Measurements from ENCODE around the gene KIF3B.
"Not testable (repeated sequence)": the region's sequence is repeated elsewhere in the genome, so short reads cannot be mapped to it uniquely, and the experiment has no call there.

The KIF3B gene

GRCh38 chr20:32355417-32355841 is 78.0 kb downstream of the KIF3B start:
- DNase-seq (ENCODE audit: low read depth in 1 of 2, low spot score in 1 of 2) = no peak

GRCh38 chr20:32355907-32356621 is 78.6 kb downstream of the KIF3B start:
- not testable (repeated sequence) for DNase-seq (ENCODE audit: low read depth in 1 of 2, low spot score in 1 of 2)

GRCh38 chr20:32356622-32357374 is 79.3 kb downstream of the KIF3B start:
- no peak for DNase-seq (ENCODE audit: low read depth in 1 of 2, low spot score in 1 of 2)

GRCh38 chr20:32357375-32357868 is 80.0 kb downstream of the KIF3B start:
- no peak for DNase-seq (ENCODE audit: low read depth in 1 of 2, low spot score in 1 of 2)

- DNase-seq (ENCODE audit: low read depth in 1 of 2, low spot score in 1 of 2) = peak; percentile 88 to 94
Measured at GRCh38 chr20:32357869-32358631, 80.6 kb downstream of the KIF3B start, which contains the start of gene ASXL1. TSS of gene ASXL1 (plus strand) at chr20:32358331. CDS start at chr20:32358776, 445 bp downstream.

GRCh38 chr20:32358632-32358882 is 81.1 kb downstream of the KIF3B start:
- peak in 1 of 2 donors; percentile 67 for DNase-seq (ENCODE audit: low read depth in 1 of 2, low spot score in 1 of 2)

DNA sequence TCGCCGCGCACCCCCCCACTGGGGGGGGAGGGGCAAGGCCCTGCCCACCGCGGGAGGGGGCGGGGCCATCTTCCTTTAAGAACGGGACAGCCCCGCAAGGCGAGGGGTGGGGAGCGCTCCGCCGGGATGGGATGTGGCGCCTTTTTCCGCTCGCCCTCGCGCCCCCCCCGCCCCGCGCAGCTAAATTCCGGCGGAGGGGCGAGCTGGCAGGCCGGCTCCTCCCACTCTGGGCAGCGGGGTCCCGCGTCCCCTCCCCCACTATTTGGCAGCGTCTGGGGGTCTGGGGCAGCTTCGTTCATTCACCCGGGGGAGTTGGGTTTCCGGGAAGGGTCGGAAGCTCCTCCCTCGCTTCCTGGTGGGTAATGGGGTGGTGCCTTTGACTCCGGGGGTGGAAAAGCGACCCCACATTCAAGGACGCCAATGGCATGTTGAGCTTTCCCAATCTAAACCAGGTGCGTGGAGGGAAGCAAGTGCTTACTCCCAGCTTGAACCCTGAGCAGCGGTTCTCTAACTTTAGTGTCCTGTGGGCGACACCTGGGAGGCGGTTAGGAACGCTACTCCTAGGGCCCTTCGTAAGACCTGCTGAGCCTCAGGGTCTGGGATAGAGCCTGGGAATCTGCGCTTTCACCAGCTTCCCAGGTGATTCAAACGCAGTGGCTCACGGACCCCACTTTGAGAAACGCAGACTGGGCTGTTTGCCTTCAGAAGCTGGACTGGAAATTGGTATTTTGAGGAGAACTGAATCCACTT is 81.6 kb downstream of the KIF3B start:
- DNase-seq (ENCODE audit: low read depth in 1 of 2, low spot score in 1 of 2) = peak in 1 of 2 donors; percentile 74

DNA sequence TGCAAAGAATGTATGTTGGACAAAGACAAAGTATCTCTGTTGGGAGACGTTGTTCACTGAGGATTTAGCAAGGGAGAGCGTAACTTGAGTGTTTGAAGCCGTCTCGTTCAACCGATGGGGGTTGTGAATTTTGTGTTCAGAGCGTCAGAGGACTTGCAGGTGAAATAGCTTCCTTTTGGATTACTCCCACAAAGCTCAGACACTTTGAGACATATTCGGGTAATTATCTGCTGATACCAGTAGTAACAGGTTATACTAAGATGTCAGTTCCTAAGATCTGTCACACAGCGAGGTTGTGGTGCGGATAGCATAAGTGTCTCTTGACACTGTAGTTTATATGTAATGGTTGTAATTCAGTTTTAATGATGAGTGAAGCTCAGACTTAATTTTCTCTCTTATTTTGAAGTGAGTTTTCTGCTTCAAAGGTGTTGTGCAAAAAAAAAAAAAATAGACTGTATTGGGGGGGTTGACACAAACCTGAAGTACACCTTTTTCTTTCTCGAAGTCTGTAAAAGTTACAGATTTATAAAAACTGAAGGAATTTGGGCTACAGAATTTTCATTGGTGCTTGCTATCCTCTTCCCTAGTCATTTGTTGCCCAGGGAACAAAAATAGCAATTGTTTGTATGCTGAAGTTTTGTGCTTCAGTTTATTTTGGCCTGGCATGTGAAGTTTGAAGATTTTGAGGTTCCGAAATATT is 82.3 kb downstream of the KIF3B start:
- no peak for DNase-seq (ENCODE audit: low read depth in 1 of 2, low spot score in 1 of 2)

GRCh38 chr20:32360333-32360634 is 82.8 kb downstream of the KIF3B start:
- no peak for DNase-seq (ENCODE audit: low read depth in 1 of 2, low spot score in 1 of 2)

GRCh38 chr20:32362901-32363364 is 85.5 kb downstream of the KIF3B start:
- DNase-seq (ENCODE audit: low read depth in 1 of 2, low spot score in 1 of 2) = no peak

DNA sequence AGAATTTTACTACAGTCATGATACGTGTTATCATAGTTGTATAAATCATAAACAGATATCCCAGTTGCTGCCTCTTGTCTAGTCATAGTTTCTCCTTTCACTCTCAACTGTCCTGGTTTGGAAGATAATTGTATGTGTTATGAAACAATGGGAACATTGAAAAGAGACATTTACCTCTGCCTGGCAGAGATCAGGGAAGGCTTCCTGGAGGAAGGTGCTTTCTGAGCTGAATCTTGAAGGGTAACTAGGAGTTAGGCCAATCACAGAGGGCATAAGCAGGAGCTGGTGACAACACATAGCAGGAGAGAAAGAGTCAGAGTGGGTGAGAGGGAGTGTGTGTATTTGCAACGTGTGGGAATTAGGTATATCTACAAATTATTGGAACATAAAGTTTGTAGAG is 86.0 kb downstream of the KIF3B start:
- no peak for DNase-seq (ENCODE audit: low read depth in 1 of 2, low spot score in 1 of 2)

DNA sequence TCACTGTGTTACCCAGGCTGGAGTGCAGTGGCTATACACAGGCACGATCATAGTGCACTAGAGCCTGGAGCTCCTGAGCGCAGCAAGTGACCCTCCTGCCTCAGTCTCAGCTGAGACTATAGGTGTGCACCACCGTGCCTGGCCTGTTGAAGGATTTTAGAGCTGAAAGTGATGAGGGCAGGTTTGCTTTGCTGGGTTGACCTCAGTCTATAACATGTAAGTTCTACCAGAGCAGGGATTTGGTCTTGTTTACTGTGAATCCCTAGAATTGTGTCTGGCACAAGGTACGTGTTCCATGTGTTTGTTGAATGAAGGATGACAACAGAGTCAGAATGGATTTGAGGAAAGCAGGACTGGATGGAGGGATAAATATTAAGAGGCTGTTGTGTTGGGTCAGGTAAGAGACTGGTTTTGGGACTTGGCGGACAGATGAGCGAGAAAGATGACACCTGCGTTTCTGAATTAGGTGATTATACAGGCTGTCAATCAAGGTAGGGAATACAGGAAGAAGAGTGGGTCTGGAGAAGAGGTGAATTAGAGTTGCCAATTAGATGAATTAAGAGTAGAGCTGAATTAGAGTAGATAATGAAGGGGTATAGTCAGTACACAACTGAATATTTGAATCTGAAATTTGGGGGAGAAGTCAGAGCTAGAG is 87.2 kb downstream of the KIF3B start:
- DNase-seq (ENCODE audit: low read depth in 1 of 2, low spot score in 1 of 2) = no peak

DNA sequence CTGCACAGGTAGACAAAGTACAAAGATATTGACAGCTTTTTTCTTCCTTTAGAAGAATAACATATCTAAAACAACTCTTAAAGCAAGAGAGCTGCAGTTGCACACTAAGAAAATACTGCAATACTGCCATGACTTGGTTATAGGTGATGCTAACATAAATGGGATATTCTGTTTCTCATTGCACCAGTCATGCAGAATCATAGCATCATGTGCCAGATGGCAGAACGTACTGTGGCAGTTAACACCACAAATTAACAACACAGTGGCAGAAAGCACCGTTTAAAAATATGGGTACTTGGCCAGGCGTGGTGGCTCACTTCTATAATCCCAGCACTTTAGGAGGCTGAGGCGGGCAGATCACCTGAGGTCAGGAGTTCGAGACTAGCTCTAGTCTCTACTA is 88.1 kb downstream of the KIF3B start:
- DNase-seq (ENCODE audit: low read depth in 1 of 2, low spot score in 1 of 2) = no peak

- no peak for DNase-seq (ENCODE audit: low read depth in 1 of 2, low spot score in 1 of 2)
Measured at GRCh38 chr20:32366380-32366779, 88.9 kb downstream of the KIF3B start.

GRCh38 chr20:32368323-32368722 is 90.9 kb downstream of the KIF3B start:
- DNase-seq (ENCODE audit: low read depth in 1 of 2, low spot score in 1 of 2) = no peak

DNA sequence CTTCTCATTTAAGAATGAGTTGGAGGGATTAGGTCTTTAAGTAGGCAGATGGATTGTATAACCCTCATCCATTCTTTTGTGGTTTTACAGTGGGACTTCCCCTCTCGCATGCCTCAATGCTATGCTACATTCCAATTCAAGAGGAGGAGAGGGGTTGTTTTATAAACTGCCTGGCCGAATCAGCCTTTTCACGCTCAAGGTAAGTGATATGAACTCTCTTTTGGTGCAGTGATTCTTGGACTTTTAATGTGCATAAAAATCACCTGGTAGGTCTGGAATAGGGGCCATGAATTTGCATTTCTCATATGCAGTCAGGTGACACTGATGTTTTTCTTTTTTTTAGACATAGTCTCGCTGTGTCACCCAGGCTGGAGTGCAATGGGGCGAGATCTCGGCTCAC is 91.5 kb downstream of the KIF3B start:
- no peak for DNase-seq (ENCODE audit: low read depth in 1 of 2, low spot score in 1 of 2)

- no peak for DNase-seq (ENCODE audit: low read depth in 1 of 2, low spot score in 1 of 2)
Measured at GRCh38 chr20:32370897-32371296, 93.4 kb downstream of the KIF3B start.

- DNase-seq (ENCODE audit: low read depth in 1 of 2, low spot score in 1 of 2) = no peak
Measured at GRCh38 chr20:32378461-32378860, 101.0 kb downstream of the KIF3B start.

- DNase-seq (ENCODE audit: low read depth in 1 of 2, low spot score in 1 of 2) = not testable (repeated sequence)
Measured at GRCh38 chr20:32380037-32380436, 102.6 kb downstream of the KIF3B start.

DNA sequence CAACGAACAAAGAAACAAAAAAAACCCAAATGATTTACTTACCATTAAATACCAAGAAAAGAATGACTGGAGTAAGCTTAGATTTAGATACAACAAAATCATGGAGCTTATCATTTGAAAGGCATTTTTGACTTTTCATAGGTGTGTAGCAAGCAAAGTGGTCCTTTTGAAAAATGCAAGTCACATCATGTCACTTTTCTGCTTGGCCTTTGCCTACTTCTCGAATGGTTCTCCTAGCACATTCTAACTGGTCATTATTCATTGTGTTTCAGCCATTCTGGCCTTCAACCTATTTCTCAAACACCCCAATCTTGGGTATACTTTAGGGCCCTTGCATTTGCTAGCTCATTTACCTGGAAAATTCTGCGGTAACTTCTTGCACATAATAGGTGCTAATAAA is 103.3 kb downstream of the KIF3B start:
- DNase-seq (ENCODE audit: low read depth in 1 of 2, low spot score in 1 of 2) = no peak

Measured in activated CD4-positive, alpha-beta T cell treated with anti-CD3 and anti-CD28 coated beads, Interleukin-2, amount 50 U/mL, for 24 hours (primary cell).